SK-N-SH (cell line): ENCODE results near the gene RARRES1.

Experiments used
- ELF1 ChIP-seq: IDR thresholded peaks from 2 replicates; pipeline ENCODE4 v1.4.0; 2012
- EP300 ChIP-seq, 2 experiments: IDR thresholded peaks; 2 replicates each; pipeline versions ENCODE4 v1.4.0 to v1.6.1; 2012; ENCODE audit warnings: borderline replicate concordance in 1 of 2, low read depth in 1 of 2, low read length in 1 of 2
- EZH2phosphoT487 ChIP-seq: fragments of 200-600 bp; sonication (generic); IDR thresholded peaks from 2 replicates; pipeline ENCODE4 v1.6.1; 2017; ENCODE audit warnings: low read depth, mixed run types, mild to moderate bottlenecking, antibody characterized with exemption, moderate library complexity, borderline replicate concordance
- POLR2AphosphoS5 ChIP-seq: IDR thresholded peaks from 2 replicates; pipeline ENCODE4 v1.6.1; 2012; ENCODE audit warnings: low read depth, low read length
- RAD21 ChIP-seq: IDR thresholded peaks from 2 replicates; pipeline ENCODE4 v1.6.1; 2012; ENCODE audit warnings: mild to moderate bottlenecking, low read length
- TF ChIP-seq, protein P1 (sequence below): fragments of 200-600 bp; sonication (generic); IDR thresholded peaks from 2 replicates; pipeline ENCODE4 v1.6.1; 2017; ENCODE audit warnings: antibody characterized with exemption, mild to moderate bottlenecking, moderate library complexity

DNA sequence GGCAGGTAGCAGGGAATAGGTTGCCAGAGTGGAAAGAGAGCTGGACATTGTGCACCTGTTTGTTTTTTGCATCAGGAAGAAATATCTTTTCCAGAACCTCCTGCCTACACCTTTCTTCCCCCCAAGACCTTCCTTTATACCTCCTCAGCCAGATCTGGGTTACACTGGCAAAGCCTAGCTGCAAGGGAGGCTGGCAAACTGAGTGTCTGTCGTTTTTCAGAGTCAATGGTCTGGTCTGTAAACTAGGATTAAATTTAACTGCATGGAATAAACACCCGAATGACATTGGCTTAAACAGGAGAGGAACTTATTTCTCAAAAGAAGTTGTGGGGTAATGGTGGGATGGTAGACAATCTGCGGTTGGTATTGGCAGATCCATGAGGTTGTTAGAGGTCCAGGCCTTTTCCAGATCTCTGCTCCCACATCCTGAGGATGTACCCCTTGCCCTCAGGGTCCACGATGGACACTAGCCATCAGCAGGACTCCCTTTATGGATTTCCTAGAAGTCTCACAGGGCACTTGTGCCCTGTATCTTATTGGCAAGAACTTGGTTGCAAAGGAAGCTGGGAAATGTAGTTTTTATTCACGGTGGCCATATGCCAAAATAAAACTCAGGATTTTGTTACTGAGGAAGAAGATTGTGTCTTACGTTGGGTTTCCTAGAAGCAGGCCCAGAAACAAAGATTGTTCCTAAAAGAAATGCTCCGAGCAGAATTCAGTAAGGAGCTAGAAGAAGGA lies 3.2 kb upstream of the RARRES1 start:
- TF ChIP-seq RAD21, result no peak
- TF ChIP-seq, protein P1, sequence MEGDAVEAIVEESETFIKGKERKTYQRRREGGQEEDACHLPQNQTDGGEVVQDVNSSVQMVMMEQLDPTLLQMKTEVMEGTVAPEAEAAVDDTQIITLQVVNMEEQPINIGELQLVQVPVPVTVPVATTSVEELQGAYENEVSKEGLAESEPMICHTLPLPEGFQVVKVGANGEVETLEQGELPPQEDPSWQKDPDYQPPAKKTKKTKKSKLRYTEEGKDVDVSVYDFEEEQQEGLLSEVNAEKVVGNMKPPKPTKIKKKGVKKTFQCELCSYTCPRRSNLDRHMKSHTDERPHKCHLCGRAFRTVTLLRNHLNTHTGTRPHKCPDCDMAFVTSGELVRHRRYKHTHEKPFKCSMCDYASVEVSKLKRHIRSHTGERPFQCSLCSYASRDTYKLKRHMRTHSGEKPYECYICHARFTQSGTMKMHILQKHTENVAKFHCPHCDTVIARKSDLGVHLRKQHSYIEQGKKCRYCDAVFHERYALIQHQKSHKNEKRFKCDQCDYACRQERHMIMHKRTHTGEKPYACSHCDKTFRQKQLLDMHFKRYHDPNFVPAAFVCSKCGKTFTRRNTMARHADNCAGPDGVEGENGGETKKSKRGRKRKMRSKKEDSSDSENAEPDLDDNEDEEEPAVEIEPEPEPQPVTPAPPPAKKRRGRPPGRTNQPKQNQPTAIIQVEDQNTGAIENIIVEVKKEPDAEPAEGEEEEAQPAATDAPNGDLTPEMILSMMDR, result no peak
- TF ChIP-seq EZH2phosphoT487, result no peak
- TF ChIP-seq ELF1, result no peak
- no peak for TF ChIP-seq EP300 (IDR thresholded peaks at IDR 0.05; ENCODE audit: borderline replicate concordance in 1 of 2, low read depth in 1 of 2, low read length in 1 of 2)
- TF ChIP-seq POLR2AphosphoS5, result no peak
